ENCODE data around the gene FAM107B.

Gene FAM107B

GRCh38 chr10:14508725-14509124, 266.0 kb downstream of the FAM107B start:
- DNase-seq (ENCODE audit: low spot score): no peak
- peaks cover 22% of the 10 kb centered on the region for H3K4me1 Mint-ChIP-seq (ENCODE audit: low read depth)
- H3K27me3 Mint-ChIP-seq (ENCODE audit: low read depth): no peaks in the 10 kb centered on the region
- H3K27ac Mint-ChIP-seq: no peak overlapping the region
- peaks cover 5% of the 10 kb centered on the region for H3K9me3 Mint-ChIP-seq
- peaks cover 43% of the 10 kb centered on the region for H3K36me3 Mint-ChIP-seq (ENCODE audit: low read depth)
- H3K4me3 Mint-ChIP-seq: no peak overlapping the region

- peaks cover 5% of the 10 kb centered on the region for H3K9me3 Mint-ChIP-seq
- H3K4me3 Mint-ChIP-seq: no peak overlapping the region
- H3K27ac Mint-ChIP-seq: peak overlapping the region; percentile 5
- no peak for DNase-seq (ENCODE audit: low spot score)
- H3K27me3 Mint-ChIP-seq (ENCODE audit: low read depth): no peaks in the 10 kb centered on the region
- H3K4me1 Mint-ChIP-seq (ENCODE audit: low read depth): peaks cover 22% of the 10 kb centered on the region
- H3K36me3 Mint-ChIP-seq (ENCODE audit: low read depth): peaks cover 37% of the 10 kb centered on the region
These were observed 266.9 kb downstream of the FAM107B start for GRCh38 chr10:14507781-14508180.

- peaks cover 31% of the 10 kb centered on the region for H3K36me3 Mint-ChIP-seq (ENCODE audit: low read depth)
- peaks cover 20% of the 10 kb centered on the region for H3K4me1 Mint-ChIP-seq (ENCODE audit: low read depth)
- H3K4me3 Mint-ChIP-seq: peak overlapping the region; percentile 4
- H3K9me3 Mint-ChIP-seq: peaks cover 5% of the 10 kb centered on the region
- no peaks in the 10 kb centered on the region for H3K27me3 Mint-ChIP-seq (ENCODE audit: low read depth)
- peak overlapping the region; percentile 45 for H3K27ac Mint-ChIP-seq
- DNase-seq (ENCODE audit: low spot score): no peak
These were observed 267.5 kb downstream of the FAM107B start for GRCh38 chr10:14507176-14507575.

DNA sequence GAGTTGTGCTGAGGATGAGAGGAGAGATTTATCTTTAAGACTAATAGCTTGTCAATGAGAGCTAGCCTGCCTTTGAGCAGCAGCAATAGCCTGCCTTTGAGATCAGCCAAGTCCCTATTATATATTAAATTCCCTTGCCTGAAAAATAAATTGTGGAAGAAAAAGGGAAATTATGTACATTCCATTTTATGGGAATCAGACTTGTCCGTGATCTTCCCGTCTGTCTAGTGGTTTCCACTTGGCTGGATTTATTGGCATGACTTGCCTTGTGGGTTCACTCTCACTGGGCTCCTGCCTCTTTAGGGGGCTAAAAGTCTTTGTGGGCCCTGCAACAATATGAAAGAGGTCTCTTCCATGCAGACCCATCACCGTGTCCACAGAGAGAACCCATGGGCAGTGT, 272.3 kb downstream of the FAM107B start:
- Mint-ChIP-seq H3K27ac (no peak overlapping the region), H3K36me3 (ENCODE audit: low read depth) (peaks cover 9% of the 10 kb centered on the region), H3K9me3 (no peaks in the 10 kb centered on the region), H3K4me1 (ENCODE audit: low read depth) (peaks cover 14% of the 10 kb centered on the region), H3K27me3 (ENCODE audit: low read depth) (no peaks in the 10 kb centered on the region), H3K4me3 (no peak overlapping the region)
- DNase-seq (ENCODE audit: low spot score): no peak

DNA sequence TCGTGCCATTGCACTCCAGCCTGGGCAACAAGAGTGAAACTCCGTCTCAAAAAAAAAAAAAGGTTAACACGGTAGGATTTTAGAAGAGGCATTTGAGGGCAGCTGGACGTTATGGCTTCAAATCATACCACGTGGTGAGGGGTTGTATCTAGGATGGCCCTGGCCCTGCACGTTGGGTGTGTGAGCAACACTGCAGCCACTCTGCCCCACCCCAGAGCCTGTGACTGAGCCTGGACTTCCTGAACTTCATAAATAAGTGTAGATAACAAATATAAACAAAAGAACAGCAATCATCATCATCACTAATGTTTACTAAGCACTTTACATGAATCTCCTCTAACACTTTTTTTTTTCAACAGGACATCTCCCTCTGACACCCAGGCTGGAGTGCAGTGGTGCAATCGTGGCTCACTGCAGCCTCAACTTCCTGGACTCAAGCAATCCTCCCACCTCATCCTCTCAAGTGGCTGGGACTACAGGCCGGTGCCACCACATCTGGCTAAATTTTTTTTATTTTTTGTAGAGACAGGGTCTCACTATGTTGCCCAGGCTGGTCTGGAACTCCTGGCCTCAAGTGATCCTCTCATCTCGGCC, 274.4 kb downstream of the FAM107B start:
- no peak overlapping the region for H3K27ac Mint-ChIP-seq
- no peaks in the 10 kb centered on the region for H3K36me3 Mint-ChIP-seq (ENCODE audit: low read depth)
- H3K4me1 Mint-ChIP-seq (ENCODE audit: low read depth): peaks cover 5% of the 10 kb centered on the region
- H3K9me3 Mint-ChIP-seq: no peaks in the 10 kb centered on the region
- H3K4me3 Mint-ChIP-seq: no peak overlapping the region
- no peak for DNase-seq (ENCODE audit: low spot score)
- peaks cover 7% of the 10 kb centered on the region for H3K27me3 Mint-ChIP-seq (ENCODE audit: low read depth)

GRCh38 chr10:14499601-14499904, 275.1 kb downstream of the FAM107B start:
- Mint-ChIP-seq H3K4me3 (no peak overlapping the region), H3K27me3 (ENCODE audit: low read depth) (peaks cover 7% of the 10 kb centered on the region), H3K9me3 (no peaks in the 10 kb centered on the region), H3K4me1 (ENCODE audit: low read depth) (peaks cover 5% of the 10 kb centered on the region), H3K36me3 (ENCODE audit: low read depth) (no peaks in the 10 kb centered on the region), H3K27ac (no peak overlapping the region)
- no peak for DNase-seq (ENCODE audit: low spot score)

DNA sequence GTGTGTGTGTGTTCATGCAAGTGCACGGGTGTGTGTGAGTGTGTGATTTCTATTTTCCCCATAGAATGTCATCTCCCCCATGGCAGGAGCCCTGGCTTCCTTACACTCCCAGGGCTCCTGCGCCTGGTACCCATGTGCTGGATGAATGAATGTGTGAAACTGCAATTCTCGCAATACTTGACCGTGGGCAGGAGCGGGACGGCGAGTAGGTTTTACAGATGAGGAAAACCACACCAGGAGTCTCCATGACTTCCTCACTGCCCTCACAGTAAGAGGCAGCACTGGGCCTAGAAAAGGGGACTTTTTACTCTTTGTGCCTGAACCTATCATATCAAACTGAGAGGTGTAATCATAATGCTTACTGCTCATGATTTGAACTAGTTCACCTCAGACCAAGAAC, 276.4 kb downstream of the FAM107B start:
- no peak overlapping the region for H3K27ac Mint-ChIP-seq
- H3K27me3 Mint-ChIP-seq (ENCODE audit: low read depth): peaks cover 7% of the 10 kb centered on the region
- H3K36me3 Mint-ChIP-seq (ENCODE audit: low read depth): no peaks in the 10 kb centered on the region

GRCh38 chr10:14491811-14492210, 282.9 kb downstream of the FAM107B start:
- H3K4me3 Mint-ChIP-seq: no peak overlapping the region
- no peak overlapping the region for H3K27ac Mint-ChIP-seq
- no peak for DNase-seq (ENCODE audit: low spot score)
- H3K4me1 Mint-ChIP-seq (ENCODE audit: low read depth): peaks cover 2% of the 10 kb centered on the region
- peaks cover 27% of the 10 kb centered on the region for H3K27me3 Mint-ChIP-seq (ENCODE audit: low read depth)
- no peaks in the 10 kb centered on the region for H3K36me3 Mint-ChIP-seq (ENCODE audit: low read depth)
- H3K9me3 Mint-ChIP-seq: no peaks in the 10 kb centered on the region

More for the DNA sequence above, 276.4 kb downstream of the FAM107B start:
- no peak for DNase-seq (ENCODE audit: low spot score)
- Mint-ChIP-seq H3K4me3 (no peak overlapping the region), H3K9me3 (no peaks in the 10 kb centered on the region), H3K4me1 (ENCODE audit: low read depth) (peaks cover 5% of the 10 kb centered on the region)

DNA sequence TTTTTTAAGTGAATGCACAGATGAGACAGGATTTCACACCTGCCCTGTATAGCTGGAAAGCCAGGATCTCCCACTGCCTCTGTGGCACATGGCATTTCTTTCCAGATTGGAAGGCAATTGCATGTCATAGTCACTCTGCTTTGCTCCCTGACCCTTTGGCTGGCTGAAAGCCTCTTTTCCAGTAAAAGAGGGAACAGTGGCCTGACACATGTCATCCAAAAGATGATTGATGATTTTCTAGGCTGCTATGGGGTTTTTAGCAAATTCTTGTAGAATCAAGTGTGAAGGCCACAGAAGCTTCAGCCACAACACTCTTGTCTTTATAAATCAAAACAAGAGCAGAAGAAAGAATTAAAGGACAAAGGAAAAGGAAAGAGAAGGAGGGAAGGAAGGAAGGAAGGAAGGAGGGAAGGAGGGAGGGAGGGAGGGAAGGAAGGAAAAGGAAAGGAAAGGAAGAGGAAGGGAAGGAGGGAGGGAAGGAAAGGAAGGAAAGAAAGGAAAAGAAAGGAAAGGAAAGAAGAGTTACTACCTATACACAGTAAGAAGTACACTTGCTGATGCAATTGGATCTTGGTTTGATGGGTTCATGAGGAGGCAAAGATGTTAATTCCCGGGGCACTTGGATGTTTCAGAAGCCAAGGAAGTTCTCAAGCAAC, 285.0 kb downstream of the FAM107B start:
- H3K9me3 Mint-ChIP-seq: no peaks in the 10 kb centered on the region
- peaks cover 26% of the 10 kb centered on the region for H3K27me3 Mint-ChIP-seq (ENCODE audit: low read depth)
- H3K36me3 Mint-ChIP-seq (ENCODE audit: low read depth): no peaks in the 10 kb centered on the region
- no peak for DNase-seq (ENCODE audit: low spot score)
- no peak overlapping the region for H3K27ac Mint-ChIP-seq
- H3K4me3 Mint-ChIP-seq: no peak overlapping the region
- peaks cover 2% of the 10 kb centered on the region for H3K4me1 Mint-ChIP-seq (ENCODE audit: low read depth)

DNA sequence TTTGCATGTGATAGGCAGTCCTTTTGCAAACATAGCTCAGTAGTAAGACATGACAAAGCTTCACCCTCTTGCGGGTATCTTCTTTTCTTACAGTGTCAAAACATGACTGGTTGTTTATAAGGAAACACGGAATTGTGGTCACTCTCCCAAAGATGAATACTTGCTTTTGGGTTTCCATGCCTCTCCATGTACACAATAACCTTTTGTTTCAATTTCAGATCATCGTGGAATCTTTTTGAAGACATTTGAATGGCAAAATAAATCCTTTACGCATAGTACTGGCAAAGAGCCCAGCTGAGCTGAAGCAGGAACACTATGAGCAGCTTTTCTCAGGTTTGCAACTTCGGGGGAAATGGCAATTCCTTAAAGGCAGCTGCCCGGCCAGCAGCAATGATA, 287.2 kb downstream of the FAM107B start:
- no peak overlapping the region for H3K27ac Mint-ChIP-seq

DNA sequence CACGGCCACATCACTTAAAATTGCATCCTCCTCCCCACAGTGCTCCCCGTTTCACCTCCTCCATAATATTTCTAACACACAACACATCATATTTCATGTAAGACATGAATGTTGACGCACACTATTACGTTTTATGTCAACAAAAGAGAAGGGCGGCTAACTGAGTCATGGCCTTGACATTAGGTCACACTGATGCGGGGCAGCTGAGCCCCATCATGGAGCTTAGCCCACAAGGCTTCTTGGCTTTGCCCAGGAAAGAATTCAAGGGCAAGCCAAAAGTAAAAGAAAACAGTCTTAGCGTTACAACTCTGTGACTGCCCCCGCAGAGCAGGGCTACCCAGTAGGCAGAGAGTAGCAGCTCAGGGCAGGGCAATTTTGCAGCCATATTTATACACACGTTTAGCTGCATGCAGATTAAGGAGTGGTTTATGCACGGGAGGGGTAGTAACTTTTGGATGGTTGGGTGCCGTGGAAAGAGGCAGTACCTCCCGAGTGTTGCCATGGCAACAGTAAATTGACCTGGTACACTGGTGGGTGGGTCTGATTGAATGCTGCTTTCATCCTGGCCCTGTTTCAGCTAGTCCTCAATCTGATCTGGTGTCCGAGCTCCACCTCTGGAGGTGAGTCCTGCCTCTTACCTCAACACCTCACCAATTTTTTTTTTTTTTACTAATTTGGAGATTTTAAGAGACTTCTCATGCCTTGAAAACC, 287.8 kb downstream of the FAM107B start:
- no peak overlapping the region for H3K27ac Mint-ChIP-seq
- no peaks in the 10 kb centered on the region for H3K36me3 Mint-ChIP-seq (ENCODE audit: low read depth)
- peaks cover 28% of the 10 kb centered on the region for H3K27me3 Mint-ChIP-seq (ENCODE audit: low read depth)
- H3K4me1 Mint-ChIP-seq (ENCODE audit: low read depth): peaks cover 2% of the 10 kb centered on the region
- no peak overlapping the region for H3K4me3 Mint-ChIP-seq
- no peak for DNase-seq (ENCODE audit: low spot score)
- no peaks in the 10 kb centered on the region for H3K9me3 Mint-ChIP-seq

More for the DNA sequence above, 287.2 kb downstream of the FAM107B start:
- H3K36me3 Mint-ChIP-seq (ENCODE audit: low read depth): no peaks in the 10 kb centered on the region
- peaks cover 28% of the 10 kb centered on the region for H3K27me3 Mint-ChIP-seq (ENCODE audit: low read depth)
- no peak for DNase-seq (ENCODE audit: low spot score)
- no peaks in the 10 kb centered on the region for H3K9me3 Mint-ChIP-seq
- no peak overlapping the region for H3K4me3 Mint-ChIP-seq
- peaks cover 2% of the 10 kb centered on the region for H3K4me1 Mint-ChIP-seq (ENCODE audit: low read depth)

DNA sequence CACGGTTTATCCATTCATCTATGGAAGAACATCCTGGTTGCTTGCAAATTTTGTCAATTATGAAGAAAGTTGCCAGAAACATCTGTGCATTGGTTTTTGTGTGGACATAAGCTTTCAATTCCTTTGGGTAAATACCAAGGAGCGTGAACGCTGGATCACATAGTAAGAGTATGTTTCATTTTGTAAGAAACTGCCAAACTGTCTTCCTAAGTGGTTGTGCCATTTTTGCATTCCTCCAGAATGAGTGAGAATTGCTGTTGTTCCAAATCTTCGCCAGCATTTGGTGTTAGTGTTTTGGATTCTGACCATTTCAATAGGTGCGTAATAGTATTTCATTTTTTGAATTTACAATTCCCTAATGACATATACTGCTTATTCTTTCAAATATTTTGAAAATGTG, 288.7 kb downstream of the FAM107B start:
- no peak for DNase-seq (ENCODE audit: low spot score)
- H3K27me3 Mint-ChIP-seq (ENCODE audit: low read depth): peaks cover 25% of the 10 kb centered on the region
- no peaks in the 10 kb centered on the region for H3K36me3 Mint-ChIP-seq (ENCODE audit: low read depth)
- H3K27ac Mint-ChIP-seq: no peak overlapping the region
- no peaks in the 10 kb centered on the region for H3K4me1 Mint-ChIP-seq (ENCODE audit: low read depth)
- H3K4me3 Mint-ChIP-seq: no peak overlapping the region
- H3K9me3 Mint-ChIP-seq: no peaks in the 10 kb centered on the region

DNA sequence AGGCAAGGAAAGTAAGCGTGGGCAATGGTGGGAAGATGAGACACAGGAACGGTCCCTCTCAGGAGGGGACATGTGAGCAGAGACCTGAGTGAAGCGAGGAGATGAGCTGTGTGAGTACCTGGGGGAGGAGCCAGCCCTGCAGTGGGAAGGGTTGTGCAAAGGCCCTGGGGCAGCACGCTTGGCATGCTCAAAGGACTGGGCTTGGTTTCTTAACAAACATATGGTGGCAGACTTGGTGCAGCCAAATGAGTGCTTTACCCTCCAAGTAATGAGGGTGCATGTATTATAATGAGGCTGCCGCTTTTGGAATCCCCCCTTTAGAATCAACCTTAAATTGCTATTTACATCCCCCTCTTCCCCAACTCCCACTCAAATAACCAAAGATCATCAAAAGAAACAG, 291.3 kb downstream of the FAM107B start:
- no peaks in the 10 kb centered on the region for H3K4me1 Mint-ChIP-seq (ENCODE audit: low read depth)
- no peak overlapping the region for H3K27ac Mint-ChIP-seq
- H3K27me3 Mint-ChIP-seq (ENCODE audit: low read depth): peaks cover 23% of the 10 kb centered on the region
- no peak overlapping the region for H3K4me3 Mint-ChIP-seq
- H3K36me3 Mint-ChIP-seq (ENCODE audit: low read depth): no peaks in the 10 kb centered on the region
- no peaks in the 10 kb centered on the region for H3K9me3 Mint-ChIP-seq
- DNase-seq (ENCODE audit: low spot score): no peak

- Mint-ChIP-seq H3K36me3 (ENCODE audit: low read depth) (no peaks in the 10 kb centered on the region), H3K9me3 (no peaks in the 10 kb centered on the region)
These were observed 292.9 kb downstream of the FAM107B start for GRCh38 chr10:14481752-14482151.

More at GRCh38 chr10:14481752-14482151, 292.9 kb downstream of the FAM107B start:
- Mint-ChIP-seq H3K4me3 (no peak overlapping the region), H3K27me3 (ENCODE audit: low read depth) (peaks cover 27% of the 10 kb centered on the region), H3K27ac (no peak overlapping the region), H3K4me1 (ENCODE audit: low read depth) (no peaks in the 10 kb centered on the region)
- DNase-seq (ENCODE audit: low spot score): no peak

Measured in T-helper 2 cell treated with Interferon-gamma antibody and Interleukin-4, amounts not matched to agents 5 μg/mL and 100 μg/mL, for 36 hours (primary cell).